HG03175 (cell line): Measurements from ENCODE around the gene USHBP1.
A peak's percentile ranks its signal among the peaks of the same experiment; 100 is the strongest.

Experiments
- ATAC-seq: cut with Tn5 transposase; IDR thresholded peaks from one replicate; pipeline ENCODE4 v1.9.1; 2021; ENCODE audit warnings: mild to moderate bottlenecking, moderate library complexity; ENCODE audit not compliant: unreplicated experiment

Gene USHBP1

GRCh38 chr19:17215127-17215971, 49.2 kb downstream of the USHBP1 start, which contains the start of gene USE1:
Gene USE1 (plus strand): TSS chr19:17215357. CDS start chr19:17215406, 49 bp downstream.
- peak; percentile 79 for ATAC-seq

- no peak for ATAC-seq
Measured at GRCh38 chr19:17214508-17215126, 49.9 kb downstream of the USHBP1 start.

GRCh38 chr19:17213334-17213733, 51.2 kb downstream of the USHBP1 start:
- no peak for ATAC-seq

- ATAC-seq = no peak
Measured at GRCh38 chr19:17211547-17212446, 52.7 kb downstream of the USHBP1 start.

GRCh38 chr19:17210296-17210695, 54.2 kb downstream of the USHBP1 start:
- no peak for ATAC-seq

GRCh38 chr19:17209126-17210036, 55.2 kb downstream of the USHBP1 start:
- ATAC-seq = no peak

GRCh38 chr19:17206736-17207581, 57.6 kb downstream of the USHBP1 start:
- no peak for ATAC-seq

- ATAC-seq = no peak
Measured at GRCh38 chr19:17205237-17206140, 59.1 kb downstream of the USHBP1 start.

- ATAC-seq = no peak
Measured at GRCh38 chr19:17202713-17203112, 61.8 kb downstream of the USHBP1 start.

GRCh38 chr19:17202249-17202648, 62.3 kb downstream of the USHBP1 start:
- ATAC-seq = no peak

- ATAC-seq = no peak
Measured at GRCh38 chr19:17200408-17201079, 64.0 kb downstream of the USHBP1 start.
